Fibroblast of villous mesenchyme (primary cell): ENCODE data around the gene URB1. TPM values are rescaled to one million over a fixed set of nuclear protein-coding genes. Genes with fewer than 3 reads are reported as not detected.

ENCODE experiments used
- DNase-seq: peaks from one replicate; pipeline ENCODE4 v3.0.0-alpha.2; 2010; ENCODE audit warnings: low read depth
- H3K4me3 ChIP-seq: 2 replicates; pipeline ENCODE4 v1.5.1; 2011; ENCODE audit warnings: low read depth, mild to moderate bottlenecking, low read length
- CTCF ChIP-seq: IDR thresholded peaks from 2 replicates; pipeline ENCODE4 v1.5.1; 2012; ENCODE audit warnings: low read depth, mild to moderate bottlenecking, low read length; ENCODE audit not compliant: insufficient read depth
- total RNA-seq: library from RNA; depleted of rRNA; stranded (reverse); fragments of >200 nt; gene quantifications from 2 replicates; pipeline ENCODE4 v1.2.3, GENCODE V29; 2012

Gene URB1
- total RNA-seq, 1 donor, result 37.1 TPM

GRCh38 chr21:32351428-32351827, 41.4 kb downstream of the URB1 start:
- no peak for DNase-seq
- H3K4me3 ChIP-seq, result no peak overlapping the region
- no peak for TF ChIP-seq CTCF

DNA sequence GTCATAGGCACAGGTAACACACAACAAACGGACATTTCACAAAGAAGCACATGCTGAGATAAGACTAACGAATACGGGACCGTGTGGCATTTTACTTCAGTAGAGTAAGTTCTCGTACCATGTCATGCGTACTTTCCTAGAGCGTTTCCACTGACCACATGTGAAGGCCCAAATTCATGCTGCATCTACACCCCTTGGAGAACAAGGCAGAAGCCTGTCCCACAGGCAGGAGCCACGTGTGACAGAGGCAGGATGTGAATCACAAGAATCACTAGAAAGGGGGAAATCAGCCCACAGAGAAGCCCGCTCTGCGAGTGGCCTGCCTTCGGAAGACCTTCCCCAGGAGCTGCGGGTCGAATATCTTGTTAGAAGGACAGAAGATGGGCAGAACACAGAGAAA, 41.8 kb downstream of the URB1 start:
- no peak for TF ChIP-seq CTCF
- no peak for DNase-seq
- H3K4me3 ChIP-seq, result no peak overlapping the region

DNA sequence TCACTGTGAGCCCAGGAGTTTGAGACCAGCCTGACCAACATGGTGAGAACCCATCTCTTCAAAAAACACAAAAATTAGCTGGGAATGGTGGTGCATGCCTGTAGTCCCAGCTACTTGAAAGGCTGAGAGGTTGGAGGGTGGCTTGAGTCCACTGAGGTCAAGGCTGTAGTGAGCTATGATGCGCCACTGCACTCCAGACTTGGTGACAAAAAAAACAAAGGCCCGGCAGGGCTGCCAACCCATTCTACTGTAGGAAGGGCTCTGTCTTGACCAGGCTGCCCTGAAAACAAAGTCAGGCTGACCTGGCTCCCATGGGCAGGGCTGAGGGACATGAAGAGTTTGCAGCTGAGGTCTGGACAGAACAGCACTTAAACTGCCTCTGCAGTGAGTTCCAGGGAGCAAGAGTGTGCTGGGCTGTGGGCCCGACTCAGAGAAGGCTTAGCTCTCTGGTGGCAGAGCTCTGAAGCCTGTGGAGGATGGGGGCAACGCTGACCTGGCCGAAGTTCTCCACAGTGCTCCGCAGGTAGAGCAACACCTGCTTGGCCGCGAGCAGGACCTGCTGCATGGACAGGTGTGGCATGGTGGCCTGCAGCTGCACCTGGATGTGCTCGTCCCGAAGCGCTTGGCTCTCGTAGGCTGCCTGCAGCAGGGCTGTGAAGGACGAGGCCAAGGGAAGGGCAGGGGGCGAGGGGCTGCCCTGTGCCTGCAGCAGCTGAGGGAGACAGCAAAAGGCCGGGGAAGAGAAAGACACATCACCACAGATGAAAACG, 42.4 kb downstream of the URB1 start:
- DNase-seq, result no peak
- TF ChIP-seq CTCF, result no peak

DNA sequence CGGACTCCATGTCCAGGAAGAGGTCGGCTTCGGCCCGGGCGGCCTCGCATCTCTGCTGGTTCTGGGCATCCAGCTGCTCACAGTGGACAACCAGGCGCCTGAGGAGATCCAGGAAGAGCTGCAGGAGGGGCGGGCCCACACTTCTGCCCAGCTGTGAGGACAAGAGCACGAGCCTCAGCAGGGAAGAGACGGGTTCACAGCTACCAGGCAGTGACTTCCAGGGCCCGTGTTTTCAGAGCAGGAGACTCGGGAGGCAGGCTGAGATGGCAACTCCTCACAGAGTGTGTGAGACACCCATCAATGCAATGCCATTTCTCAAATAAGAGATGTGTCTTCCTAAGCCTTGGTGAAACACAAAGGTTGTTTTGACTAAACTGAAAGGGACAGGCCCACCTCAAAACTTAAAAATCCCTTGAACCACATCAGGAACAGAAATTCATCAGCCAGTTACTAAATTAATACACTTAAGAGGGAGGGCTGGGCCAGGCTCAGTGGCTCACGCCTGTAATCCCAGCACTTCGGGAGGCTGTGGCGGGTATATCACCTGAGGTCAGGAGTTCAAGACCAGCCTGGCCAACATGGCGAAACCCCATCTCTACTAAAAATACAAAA, 43.4 kb downstream of the URB1 start:
- DNase-seq, result no peak
- no peak for TF ChIP-seq CTCF

More for the DNA sequence above, 42.4 kb downstream of the URB1 start:
- no peak overlapping the region for H3K4me3 ChIP-seq

GRCh38 chr21:32348604-32349332, 44.0 kb downstream of the URB1 start:
- peak; percentile 23 for DNase-seq
- no peak for TF ChIP-seq CTCF
- no peak overlapping the region for H3K4me3 ChIP-seq

More for the DNA sequence above, 43.4 kb downstream of the URB1 start:
- no peak overlapping the region for H3K4me3 ChIP-seq

DNA sequence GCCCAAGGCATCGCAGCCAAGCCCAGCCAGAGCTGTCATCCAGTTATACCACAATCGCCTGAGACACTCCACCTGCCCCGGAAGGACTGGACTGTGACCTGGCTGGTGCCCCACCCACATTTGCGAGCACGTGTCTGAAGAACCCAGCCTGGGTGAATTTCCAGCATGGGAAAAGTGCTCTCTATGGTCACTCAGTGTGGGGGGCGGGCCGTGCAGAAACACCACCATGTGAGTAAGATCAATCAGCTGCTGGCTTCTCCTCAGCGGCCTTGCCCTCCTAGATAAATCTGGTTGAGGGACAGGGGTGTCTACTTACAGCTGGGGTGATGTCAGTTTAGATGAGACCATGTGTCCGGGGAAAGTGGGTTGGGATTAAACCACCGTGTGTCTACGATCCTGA, 44.8 kb downstream of the URB1 start:
- no peak for TF ChIP-seq CTCF
- peak; percentile 49 for DNase-seq
- H3K4me3 ChIP-seq, result no peak overlapping the region
